ENCODE measurements around the gene SMLR1. TPM values are rescaled to one million over a fixed set of nuclear protein-coding genes. Genes with fewer than 3 reads are reported as not detected.

The SMLR1 gene
- total and polyA plus RNA-seq, 2 experiments from 2014 or later, result not detected

- TF ChIP-seq ZNF462 (CRISPR knock-in tag; IDR thresholded peaks at IDR 0.05) (no peak), STAT1 (IDR thresholded peaks at IDR 0.05; ENCODE audit: unreplicated experiment) (no peak), ETS1 (IDR thresholded peaks at IDR 0.05) (no peak), ZNF114 (CRISPR knock-in tag; IDR thresholded peaks at IDR 0.05) (no peak)
These were observed 12.2 kb downstream of the SMLR1 start (continued) for GRCh38 chr6:130839379-130839778.

GRCh38 chr6:130840050-130840449 is 12.8 kb downstream of the SMLR1 start:
- Histone ChIP-seq H2AFZ (no peak overlapping the region), H3K27me3 (ENCODE audit: insufficient read depth) (no peaks in the 10 kb centered on the region), H3K27ac (ENCODE audit: low read depth) (no peak overlapping the region), H3K4me2 (peak overlapping the region; percentile 29; the same call in 1 of the 2 replicates), H3K4me3 (no peak overlapping the region), H4K20me1 (replicated peaks; ENCODE audit: insufficient read depth) (no peaks in the 10 kb centered on the region), H3K79me2 (replicated peaks; ENCODE audit: insufficient read depth) (no peaks in the 10 kb centered on the region), H3K4me1 (ENCODE audit: insufficient read depth) (peaks cover 44% of the 10 kb centered on the region), H3K9me2 (ENCODE audit: insufficient read depth) (no peaks in the 10 kb centered on the region), H3F3A (replicated peaks; ENCODE audit: low read depth) (no peaks in the 10 kb centered on the region), H3K36me3 (ENCODE audit: insufficient read depth) (no peaks in the 10 kb centered on the region)
- DNase-seq (ENCODE audit: low spot score), result peak; percentile 15
- no peak overlapping the region for H3K4me3 Mint-ChIP-seq
- H3K27me3 Mint-ChIP-seq (ENCODE audit: insufficient read depth, low read depth, poor library complexity), result peaks cover 6% of the 10 kb centered on the region
- peaks cover 38% of the 10 kb centered on the region for H3K4me1 Mint-ChIP-seq
- peak overlapping the region; percentile 83; the same call in 1 of the 2 replicates for H3K27ac Mint-ChIP-seq
- ATAC-seq, result no peak; the same call in 2 of the 3 replicates
- H3K36me3 Mint-ChIP-seq (ENCODE audit: low read depth), result no peaks in the 10 kb centered on the region
- H3K9me3 Mint-ChIP-seq, result no peaks in the 10 kb centered on the region
- TF ChIP-seq CTCF (conservative IDR thresholded peaks at IDR 0.05; ENCODE audit: low read depth in 2 of 2) (no peak), REST (IDR thresholded peaks at IDR 0.05; ENCODE audit: unreplicated experiment) (no peak), POLR2AphosphoS5 (IDR thresholded peaks at IDR 0.05; ENCODE audit: low read depth) (no peak), STAT1 (IDR thresholded peaks at IDR 0.05; ENCODE audit: unreplicated experiment) (no peak), ETS1 (IDR thresholded peaks at IDR 0.05) (no peak), JUNB (IDR thresholded peaks at IDR 0.05; ENCODE audit: unreplicated experiment) (no peak)
